NCI-H82 (cell line): ENCODE data around the gene STARD5.
"Not testable (repeated sequence)": the region's sequence is repeated elsewhere in the genome, so short reads cannot be mapped to it uniquely, and the experiment has no call there.

Source experiments
- DNase-seq: peaks from one replicate; lab custom pipeline; 2025; lab: John Stamatoyannopoulos, UW

STARD5 gene, protein sequence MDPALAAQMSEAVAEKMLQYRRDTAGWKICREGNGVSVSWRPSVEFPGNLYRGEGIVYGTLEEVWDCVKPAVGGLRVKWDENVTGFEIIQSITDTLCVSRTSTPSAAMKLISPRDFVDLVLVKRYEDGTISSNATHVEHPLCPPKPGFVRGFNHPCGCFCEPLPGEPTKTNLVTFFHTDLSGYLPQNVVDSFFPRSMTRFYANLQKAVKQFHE

DNA sequence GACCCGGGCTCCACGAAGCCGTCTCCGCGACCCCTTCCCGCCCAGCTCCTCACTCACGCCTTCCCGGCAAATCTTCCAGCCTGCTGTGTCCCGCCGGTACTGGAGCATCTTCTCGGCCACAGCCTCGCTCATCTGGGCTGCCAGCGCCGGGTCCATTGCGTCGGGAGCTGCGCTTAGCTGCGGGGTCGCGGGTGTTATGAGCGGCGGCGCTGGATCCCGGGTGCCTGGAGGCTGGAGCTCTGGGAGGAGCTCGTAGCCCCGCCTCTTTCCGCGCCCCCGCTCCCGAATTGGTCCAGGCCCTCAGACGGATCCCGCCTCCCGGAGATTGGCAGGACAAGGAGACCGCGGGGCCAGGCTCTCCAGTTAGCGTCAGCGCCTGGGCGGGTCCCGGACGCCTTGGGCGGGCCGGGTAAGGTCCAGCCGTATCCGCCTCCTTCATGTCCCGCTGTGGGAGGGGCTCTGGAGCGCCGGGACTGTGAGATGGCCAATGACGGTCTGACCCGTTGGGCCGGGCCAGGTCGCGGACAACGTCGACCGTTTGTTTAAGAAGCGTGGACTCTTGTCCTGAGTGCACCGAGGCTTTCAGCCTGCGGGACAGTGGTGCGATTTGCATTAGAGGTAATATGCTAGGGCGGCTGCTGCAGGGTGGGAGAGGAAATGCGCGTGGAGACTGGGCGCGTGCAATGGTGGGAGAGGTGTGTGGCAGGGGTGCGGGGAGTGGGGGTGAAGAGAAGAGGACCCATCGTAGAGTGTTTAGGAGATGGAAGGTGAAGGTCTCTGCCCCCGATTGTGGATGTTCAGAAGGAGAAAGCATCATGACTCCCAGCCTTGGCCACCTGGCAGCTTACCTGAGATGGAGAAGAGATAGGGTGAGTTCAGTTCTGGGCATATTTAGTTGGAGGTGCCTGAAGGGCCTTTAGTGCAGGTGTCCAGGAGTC is at the start of gene STARD5:
Gene STARD5, minus strand, starts transcription at position 198 of the 938 bp plus-strand sequence. Its CDS starts 42 bp downstream, at position 156.
- DNase-seq: peak; percentile 98

DNA sequence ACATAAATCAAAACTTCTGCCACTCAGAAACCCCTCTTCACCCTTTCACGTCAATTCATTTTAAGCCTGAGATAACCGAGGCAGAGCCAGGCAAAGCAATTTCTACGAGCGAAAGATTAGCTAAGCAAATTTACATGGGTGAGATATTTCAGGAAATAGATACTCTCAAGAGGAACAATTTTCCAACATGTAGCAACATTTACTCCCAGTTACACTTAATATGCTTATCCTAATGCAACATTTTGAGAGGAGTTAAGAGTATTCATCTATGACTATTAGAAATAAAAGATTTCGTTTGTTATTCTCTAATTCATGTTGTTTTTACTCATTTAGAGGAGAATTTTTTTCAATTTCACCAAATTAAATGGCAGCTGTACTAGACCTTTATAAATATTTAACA is 49.2 kb upstream of the STARD5 start:
- DNase-seq: no peak

DNA sequence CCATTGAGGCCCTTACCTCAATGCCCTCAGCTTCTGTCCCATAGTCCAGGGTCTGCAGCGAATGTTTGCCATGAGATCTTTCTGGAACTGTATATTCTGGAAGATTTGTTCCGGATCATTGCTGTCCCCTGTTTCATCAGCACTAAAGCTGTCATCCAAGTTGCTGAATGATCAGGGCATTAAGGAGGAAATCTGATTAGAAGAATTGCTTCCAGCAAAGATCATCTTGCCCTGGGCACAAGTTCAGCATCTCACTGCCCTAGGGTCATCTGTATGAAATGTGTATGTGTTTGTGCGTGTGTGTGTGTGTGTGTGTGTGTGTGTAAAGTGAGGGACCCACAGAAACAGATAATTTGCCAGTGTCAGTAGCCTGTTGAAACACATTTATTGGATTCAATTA is 48.6 kb upstream of the STARD5 start:
- peak; percentile 70 for DNase-seq

DNA sequence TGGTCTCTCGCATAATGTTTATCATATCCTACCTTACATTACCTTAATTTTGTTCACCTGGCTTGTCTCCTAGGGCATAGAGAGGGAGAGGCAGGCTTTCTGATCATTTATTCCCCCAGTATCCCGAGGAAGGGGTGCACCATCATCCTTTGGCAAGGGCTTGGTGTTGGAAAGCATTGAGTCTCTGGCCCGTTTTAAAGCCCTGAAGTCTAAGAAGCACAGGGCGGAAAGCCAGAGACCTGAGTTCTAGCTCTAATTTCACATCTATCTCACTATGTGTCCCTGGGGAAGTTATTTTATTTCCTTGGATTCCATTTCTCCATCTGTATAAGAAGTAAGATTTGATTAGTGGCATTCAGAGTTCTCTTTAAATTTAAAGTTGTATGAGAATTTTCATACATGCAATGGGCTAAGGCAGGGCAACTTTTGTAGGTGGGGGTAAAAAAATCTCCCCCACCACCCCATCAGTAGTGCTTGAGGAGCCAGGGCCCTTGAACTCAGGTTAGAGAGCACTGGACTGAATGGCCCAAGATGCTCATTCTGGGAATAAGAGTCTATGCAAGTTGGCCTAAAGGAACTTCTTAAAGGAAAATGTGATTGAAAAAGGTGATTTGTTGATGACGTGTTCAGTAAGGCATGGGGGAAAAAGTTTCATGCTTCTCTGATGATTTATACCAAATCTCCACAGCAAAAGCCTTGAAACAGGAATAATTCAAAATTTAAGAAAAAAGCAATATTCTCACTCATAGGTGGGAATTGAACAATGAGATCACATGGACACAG is 40.0 kb upstream of the STARD5 start:
- DNase-seq: no peak

DNA sequence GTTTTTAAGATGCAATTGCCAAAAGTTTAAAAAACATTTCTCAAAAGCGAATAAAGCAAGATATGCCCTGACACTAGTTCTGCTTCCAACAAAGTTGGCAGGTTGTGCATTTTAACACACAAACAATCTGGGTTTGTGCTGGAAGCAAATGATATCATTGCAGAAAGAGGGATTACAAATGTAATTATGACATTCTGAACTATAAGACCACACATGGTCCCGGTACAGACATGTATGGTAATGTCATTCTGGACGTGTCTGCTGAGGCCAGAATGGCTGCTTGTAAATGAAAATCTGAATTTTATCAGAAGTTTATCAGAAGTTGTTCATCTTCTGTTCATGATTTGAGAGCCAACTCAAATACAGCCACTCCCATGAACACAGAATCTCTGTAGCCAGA is 39.3 kb upstream of the STARD5 start:
- DNase-seq: no peak

DNA sequence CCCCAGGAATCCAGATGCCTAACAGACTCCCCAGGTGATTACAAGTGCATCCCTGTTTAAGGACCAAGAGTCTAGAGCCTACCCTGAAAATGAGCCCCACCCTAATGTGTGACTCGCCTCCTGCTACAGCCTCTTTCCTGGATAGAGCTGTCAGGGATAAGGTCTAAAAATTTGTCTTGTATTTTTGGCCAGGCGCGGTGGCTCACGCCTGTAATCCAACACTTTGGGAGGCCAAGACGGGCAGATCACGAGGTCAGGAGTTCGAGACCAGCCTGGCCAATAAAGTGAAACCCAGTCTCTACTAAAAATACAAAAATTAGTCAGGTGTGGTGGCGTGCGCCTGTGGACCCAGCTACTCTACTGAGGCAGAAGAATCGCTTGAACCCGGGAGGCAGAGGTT is 38.8 kb upstream of the STARD5 start:
- no peak for DNase-seq

DNA sequence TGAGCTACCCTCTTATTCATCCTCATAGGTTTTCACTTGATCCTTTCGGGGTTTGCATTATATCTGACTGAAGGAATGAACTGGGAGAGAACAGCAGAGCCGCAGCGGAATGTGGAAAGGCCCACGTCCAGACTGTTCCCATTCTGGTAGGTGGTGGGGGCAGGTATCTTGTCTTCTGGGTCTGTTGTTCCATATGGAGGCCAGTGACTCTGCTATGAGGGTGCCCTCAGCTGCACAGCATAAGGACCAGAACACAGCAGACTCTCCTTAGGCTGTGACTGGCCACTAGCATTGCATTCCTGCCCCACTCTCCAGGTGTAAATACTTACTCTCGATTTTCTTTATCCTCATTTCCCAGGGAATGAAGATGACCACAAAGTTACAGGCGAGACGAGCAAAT is 38.0 kb upstream of the STARD5 start:
- DNase-seq: no peak

DNA sequence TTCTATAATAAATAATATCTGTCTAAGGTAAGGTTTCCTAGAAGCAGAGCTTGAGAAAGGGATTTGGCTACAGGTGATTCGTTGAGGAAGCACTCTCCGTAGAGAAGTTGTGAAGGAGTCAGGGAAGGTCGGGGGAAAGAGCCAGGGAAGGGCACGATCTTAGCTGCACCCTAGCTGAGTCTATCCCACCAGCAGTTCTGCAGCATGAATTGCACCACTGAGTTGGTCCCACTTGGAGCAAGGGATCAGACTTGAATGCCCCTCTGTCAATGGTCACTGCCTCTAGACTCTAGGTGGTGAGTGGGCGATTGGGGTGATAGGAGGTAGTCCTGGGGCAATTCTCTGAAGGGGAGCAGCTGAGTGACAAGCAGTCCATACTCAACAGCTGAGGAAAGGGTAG is 36.5 kb upstream of the STARD5 start:
- DNase-seq: no peak

DNA sequence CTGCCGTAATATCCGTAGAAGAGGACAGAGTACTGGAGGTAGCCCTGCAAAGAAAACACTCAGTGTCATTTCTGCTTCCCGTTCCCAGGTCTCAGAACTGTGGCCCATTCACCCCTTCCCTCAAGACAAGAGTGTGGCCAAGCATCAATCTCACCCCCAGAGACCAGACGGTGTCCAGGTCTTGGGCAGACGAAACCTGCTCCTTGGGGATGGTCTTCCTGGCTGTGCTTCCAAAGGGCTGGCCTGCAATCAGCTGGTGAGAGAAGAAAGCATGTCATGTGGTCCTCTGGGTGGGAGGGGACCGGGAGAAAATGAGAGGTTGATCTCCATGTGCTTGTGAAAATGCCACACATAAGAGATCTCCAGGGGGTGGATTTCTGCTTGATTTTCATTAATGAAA is 34.3 kb upstream of the STARD5 start:
- no peak for DNase-seq

DNA sequence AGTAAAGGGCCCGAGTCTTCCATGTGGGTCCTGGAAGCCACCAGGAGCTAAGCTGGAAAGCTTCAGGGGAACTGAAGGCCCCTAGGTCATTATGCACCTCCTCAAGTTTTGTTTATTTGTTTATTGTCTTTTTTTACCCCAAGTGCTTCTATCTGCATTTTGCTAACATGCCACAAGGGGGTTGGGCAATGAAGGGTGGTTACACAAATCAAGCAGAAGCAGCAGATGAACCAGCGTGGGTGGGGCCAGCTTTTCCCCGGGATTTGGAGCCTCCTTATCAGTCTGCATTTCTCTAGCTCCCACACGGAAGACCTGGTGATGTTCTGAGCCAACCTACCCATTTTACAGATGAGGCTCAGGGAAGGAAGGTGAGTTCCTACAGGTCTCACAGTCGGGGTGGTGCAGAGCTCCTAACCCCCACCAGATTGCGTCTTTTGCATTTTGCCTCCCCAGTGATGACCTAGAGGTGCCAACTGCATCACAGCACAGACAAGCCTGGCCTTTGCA is 33.3 kb upstream of the STARD5 start:
- DNase-seq: peak; percentile 8

DNA sequence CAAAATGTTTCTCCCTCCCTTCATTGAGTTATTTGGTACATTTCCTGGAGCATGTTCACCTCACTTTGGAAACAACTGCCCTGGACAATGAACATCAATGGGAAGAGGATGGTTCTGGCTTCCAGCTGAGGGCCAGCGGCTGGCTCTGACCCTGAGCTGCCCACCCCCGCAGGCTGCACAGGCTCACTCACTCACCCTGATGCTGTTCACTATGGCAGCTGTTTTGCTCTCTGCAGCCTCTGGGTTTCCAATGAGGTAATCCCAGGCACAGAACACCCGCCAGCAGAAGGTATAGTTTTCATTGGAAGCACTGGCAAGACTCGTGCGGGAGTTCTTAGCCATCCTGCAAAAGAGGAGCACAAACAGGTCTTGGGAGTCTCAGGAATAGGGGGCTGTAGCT is 32.3 kb upstream of the STARD5 start:
- DNase-seq: no peak

DNA sequence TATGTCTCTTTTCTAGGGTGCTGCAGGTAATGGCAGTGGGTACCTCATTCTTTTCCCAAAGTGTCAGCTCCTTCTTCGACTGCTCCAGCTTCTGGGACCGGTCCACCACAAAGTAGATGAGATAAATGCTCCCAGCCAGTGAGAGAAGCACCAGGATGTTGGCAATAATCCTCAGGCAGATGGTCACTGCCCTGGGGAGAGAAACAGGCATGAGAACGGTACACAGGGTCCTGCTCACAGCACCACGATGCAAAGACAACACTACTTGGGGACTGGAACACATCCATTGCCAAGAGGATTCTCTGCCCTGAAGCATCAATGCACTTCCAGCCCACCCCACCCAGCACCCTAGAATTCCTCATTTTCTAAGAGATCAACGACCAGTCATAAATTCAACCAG is 27.7 kb upstream of the STARD5 start:
- peak; percentile 9 for DNase-seq

DNA sequence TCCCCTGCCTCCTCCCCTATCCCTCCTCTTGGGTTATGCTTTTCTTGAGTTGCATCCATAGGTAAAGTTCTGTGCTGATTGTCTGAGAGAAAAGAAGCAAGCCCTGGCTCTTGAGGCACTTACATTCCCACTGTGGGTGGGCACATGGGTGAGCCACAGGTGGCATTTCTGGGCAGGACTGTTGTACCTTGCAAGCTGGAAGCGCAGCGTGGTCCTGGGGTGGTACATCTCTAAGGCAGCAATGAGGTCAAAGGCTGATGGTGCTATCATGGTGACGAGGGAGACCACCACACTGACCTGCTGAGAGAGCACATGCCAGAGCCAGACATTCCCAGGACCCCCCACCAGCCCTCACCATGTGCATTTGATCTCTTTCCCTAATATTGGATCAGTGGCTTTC is 25.3 kb upstream of the STARD5 start:
- no peak for DNase-seq

DNA sequence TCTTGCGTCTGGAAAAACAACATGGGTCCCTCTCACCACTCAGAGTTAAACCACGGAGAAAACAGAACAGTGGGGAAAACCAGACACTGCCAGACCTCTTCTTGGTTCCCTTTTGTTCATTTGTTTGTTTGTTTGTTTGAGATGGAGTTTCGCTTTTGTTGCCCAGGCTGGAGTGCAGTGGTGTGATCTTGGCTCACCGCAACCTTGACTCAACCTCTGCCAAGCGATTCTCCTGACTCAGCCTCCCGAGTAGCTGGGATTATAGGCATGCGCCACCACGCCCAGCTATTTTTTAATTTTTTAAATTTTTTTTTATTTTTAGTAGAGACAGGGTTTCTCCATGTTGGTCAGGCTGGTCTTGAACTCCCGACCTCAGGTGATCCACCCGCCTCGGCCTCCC is 24.8 kb upstream of the STARD5 start:
- not testable (repeated sequence) for DNase-seq

DNA sequence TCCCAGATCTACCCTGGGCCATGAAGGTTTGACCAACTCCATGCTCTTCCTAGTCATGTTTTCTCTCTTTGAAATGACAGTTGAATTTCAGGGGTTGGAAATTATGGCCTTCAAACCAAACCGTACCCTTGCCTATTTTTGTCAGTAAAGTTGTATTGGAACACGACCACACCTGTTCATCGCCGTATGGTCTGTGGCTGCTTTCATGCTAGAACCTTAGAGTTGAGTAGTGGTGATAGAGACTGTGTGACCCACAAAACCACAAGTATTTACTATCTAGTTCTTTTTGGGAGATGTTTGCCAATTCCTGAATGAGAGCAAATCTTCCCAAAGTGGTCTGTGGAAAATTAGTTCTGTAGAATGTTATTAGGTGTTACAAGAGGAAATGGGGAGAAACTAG is 24.0 kb upstream of the STARD5 start:
- DNase-seq: no peak

DNA sequence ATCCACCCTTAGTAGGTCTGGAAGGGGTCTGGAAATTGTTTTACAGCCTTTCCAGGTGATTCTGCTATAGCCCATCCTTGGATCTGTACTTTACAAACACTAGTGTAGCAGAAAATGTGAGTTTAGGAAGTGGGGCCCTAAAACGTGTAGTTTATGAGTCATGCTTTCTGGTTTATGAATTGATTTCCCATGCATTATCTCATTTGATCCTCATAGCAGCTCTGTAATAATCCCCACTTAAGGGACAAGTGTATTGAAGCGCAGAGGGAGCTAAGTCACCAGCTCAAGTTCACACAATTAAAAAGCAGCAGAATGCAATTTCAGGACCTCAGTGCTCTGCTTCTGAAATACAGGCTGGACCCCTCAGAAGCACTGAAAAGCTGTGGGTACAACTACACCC is 22.7 kb upstream of the STARD5 start:
- no peak for DNase-seq

DNA sequence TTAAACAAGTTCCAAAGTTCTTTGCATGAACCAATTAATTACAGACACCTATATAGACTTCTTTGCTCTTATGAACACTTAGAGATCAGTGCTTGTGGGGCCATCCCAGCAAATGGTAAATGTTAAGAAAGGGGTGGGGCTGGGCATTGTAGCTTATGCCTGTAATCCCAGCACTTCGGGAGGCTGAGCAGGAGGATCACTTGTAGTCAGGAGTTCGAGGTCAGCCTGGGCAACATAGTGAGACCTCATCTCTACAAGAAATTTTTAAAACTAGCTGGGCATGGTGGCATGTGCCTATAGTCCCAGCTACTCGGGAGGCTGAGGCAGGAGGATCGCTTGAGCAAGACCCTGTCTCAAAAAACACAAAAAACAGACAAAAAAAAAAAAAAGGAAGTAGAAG is 19.4 kb upstream of the STARD5 start:
- no peak for DNase-seq

DNA sequence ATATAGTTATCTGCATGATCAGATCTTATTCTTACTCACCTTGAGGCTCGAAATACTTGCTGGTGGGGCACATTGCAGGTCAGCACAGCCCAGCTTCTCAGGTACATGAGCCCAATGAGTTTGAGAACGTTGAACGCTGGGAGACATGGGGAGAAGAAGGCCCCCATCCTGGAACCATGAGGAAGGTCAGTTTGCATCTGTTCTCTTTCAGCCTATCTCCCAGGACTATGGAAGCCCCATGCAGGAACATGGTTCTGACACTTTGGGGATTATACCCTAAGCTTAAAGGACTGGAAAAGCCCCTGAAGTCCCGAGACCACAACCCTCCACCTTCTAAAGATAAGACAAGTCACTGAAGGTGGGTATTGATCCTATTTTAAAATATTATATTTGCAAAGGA is 17.4 kb upstream of the STARD5 start:
- DNase-seq: no peak

DNA sequence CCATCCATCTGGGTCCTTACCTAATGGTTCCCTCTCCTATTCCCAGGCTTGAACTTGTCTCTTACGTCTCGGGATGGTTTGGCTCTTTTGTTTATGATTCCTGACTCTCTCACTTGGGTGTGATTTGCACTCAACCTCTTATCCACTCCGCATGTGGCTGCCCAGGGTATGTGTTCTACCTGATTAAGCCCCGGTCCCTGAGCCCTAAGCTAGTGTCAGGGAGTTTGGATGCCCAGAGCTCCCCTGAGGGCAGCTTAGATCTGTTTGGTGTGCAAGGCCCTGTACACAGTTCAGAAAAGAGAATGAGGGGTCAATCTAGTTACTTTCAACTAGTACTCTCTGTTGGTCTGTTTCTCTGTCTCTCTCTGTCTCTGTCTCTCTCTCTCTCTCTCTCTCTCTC is 15.9 kb upstream of the STARD5 start:
- DNase-seq: no peak

DNA sequence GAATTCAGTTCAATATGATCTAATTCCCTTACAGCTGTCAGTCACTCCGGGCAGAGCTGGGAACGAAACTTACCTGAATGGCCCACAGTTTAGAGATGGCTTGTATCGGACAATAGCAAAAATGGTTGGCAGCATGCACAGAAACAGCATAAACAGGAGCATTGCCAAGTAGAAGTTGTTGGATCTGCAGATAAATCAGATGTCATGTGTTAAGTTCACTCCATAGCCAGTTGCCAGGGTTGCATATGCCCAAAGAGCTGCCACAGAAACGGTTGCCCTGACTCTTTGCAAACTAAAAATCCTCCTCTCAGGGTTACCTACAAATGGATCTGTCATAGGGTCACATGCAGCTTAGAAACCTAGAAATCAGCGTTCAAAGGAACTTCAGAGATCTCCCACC is 15.4 kb upstream of the STARD5 start:
- no peak for DNase-seq

DNA sequence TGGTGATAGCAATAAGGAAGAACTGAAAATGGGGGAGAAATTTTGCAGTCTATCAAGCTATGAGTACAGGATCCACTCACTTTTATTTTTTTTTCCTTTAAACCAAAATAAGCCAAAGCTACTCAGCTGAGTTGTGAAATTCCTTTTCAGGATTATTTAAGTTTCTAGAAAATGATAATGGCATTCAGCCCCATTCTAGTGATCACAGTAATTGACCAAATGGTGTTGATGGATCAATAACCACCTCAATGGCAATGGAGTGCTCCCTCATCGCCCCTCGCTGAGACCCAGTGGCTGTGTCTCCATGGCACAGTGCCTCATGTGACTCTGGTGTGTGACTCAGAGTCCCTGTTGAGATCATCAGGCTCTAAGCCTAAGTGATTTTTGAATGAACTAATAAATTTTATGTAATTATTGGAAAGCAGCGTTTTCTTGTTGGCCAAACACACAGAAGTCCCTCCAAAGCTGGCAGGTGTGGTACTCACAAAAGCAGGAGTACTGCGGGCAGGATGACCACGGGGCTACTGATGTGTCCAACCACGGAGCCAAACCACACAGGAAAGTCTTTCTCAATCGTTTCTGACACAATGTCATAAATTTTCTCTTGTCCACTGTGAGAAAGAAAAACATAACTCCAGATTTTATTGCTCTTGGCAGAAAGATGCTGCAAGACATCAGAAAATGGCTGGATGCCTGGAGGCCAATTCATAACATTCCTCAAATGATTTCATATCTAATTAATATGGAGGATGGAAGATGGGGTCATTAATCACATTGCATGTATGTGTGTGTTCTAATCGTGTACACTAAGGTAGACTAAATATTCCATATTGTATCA is 14.4 kb upstream of the STARD5 start:
- no peak for DNase-seq

DNA sequence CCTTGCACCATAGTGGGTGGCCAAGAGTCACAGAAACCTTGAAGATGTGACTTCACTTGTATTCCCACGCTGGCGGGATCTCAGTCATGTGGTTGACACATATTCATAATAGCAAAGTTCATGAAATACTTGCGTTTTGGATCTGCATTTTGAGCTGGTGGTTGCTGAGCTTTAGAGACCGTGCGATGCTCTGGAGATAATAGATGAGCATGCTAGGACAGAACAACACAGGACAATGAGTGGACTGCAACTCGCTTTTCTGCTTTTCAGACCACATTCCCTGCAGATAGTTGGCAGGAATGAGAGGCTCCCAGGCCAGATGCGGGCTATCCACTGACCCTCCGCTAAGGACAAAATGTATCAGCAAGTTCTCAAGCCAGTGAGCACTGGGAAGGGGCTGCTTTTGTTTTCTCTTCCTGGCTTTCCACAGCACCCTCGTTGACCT is 13.8 kb upstream of the STARD5 start:
- DNase-seq: no peak
